Naive B cell (primary cell): ENCODE measurements around the gene PKN1. TPM values are rescaled to one million over a fixed set of nuclear protein-coding genes. Genes with fewer than 3 reads are reported as not detected.
A peak's percentile ranks its signal among the peaks of the same experiment; 100 is the strongest.
"Not testable (repeated sequence)": the region's sequence is repeated elsewhere in the genome, so short reads cannot be mapped to it uniquely, and the experiment has no call there.

Experiments used
- ATAC-seq, 2 donors: fragments of 150-1000 bp; cut with Tn5 transposase; 2 replicates each; pipeline ENCODE4 v1.10.0; 2021; ENCODE audit warnings: low read depth in 2 of 2, mild to moderate bottlenecking in 2 of 2, moderate library complexity in 2 of 2
- DNase-seq: peaks from one replicate; pipeline ENCODE4 v3.0.0; 2022
- H3K27ac Mint-ChIP-seq, 6 donors: one replicate each; pipeline ENCODE4 v1.8.0; 2020 to 2022; ENCODE audit warnings: mild to moderate bottlenecking in 6 of 6, mixed read lengths in 6 of 6, moderate library complexity in 5 of 6, inconsistent platforms in 2 of 6
- H3K27me3 Mint-ChIP-seq, 3 donors: one replicate each; pipeline ENCODE4 v1.8.0; 2021 to 2022; ENCODE audit warnings: mixed read lengths in 3 of 3, mild to moderate bottlenecking in 1 of 3
- H3K36me3 Mint-ChIP-seq, 2 donors: one replicate each; pipeline ENCODE4 v1.8.0; 2020 to 2022; ENCODE audit warnings: mixed read lengths in 2 of 2, inconsistent platforms in 1 of 2, mild to moderate bottlenecking in 1 of 2
- H3K4me1 Mint-ChIP-seq, 3 donors: one replicate each; pipeline ENCODE4 v1.8.0; 2020 to 2022; ENCODE audit warnings: mixed read lengths in 3 of 3, inconsistent platforms in 1 of 3, mild to moderate bottlenecking in 1 of 3, moderate library complexity in 1 of 3
- H3K4me3 Mint-ChIP-seq, 8 donors: one replicate each; pipeline ENCODE4 v1.8.0; 2020 to 2022; ENCODE audit warnings: mild to moderate bottlenecking in 8 of 8, mixed read lengths in 8 of 8, moderate library complexity in 8 of 8, inconsistent platforms in 2 of 8
- H3K9me3 Mint-ChIP-seq, 7 donors: one replicate each; pipeline ENCODE4 v1.8.0; 2020 to 2022; ENCODE audit warnings: mixed read lengths in 7 of 7, mild to moderate bottlenecking in 5 of 7, inconsistent platforms in 2 of 7, moderate library complexity in 1 of 7
- polyA plus RNA-seq, 6 donors: library from polyadenylated mRNA; unstranded; fragments of 300-500 nt; fragmentation: Illumina TruSeq; gene quantifications; one replicate each; pipeline ENCODE4 v1.2.3, GENCODE V29; 2021; ENCODE audit warnings: low read depth in 6 of 6

Gene PKN1
- polyA plus RNA-seq, 6 donors from 2014 or later: 37.1 to 67.9 (median 48.0) TPM

DNA sequence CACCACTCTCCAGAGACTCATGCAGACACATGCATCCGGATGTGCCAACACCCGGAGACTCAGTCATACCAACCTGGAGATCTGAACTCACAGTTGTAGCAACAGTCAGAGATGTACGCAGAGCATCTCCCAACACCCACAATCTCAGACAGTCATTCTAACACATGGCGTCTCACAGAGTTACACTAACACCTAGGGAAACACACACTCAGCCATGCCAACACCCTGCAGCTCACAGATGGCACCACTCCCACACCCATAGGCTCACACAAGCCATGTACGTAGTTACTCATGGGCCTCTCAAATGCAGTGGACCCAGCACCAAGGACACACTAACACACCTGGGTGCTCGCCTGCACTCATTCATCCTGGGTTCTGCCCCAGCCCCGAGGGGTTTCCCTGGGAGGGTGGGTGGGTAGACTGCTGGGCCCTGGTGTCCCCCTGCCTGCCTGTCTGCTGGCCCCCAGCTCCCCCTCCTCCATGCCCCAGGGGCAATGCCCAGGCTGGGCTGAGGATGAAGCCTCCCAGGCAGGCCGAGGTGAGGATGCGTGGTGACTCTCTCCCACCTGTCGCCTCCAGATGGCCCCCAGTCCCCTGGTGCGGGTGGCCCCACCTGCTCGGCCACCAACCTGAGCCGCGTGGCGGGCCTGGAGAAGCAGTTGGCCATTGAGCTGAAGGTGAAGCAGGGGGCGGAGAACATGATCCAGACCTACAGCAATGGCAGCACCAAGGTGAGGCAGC is 10.0 kb downstream of the PKN1 start:
- peak overlapping the region in 1 of 6 donors; percentile 84 for H3K27ac Mint-ChIP-seq
- peaks cover 0 to 1% (median 0%) of the 10 kb centered on the region in 7 donors for H3K9me3 Mint-ChIP-seq
- H3K27me3 Mint-ChIP-seq: no peaks in the 10 kb centered on the region
- H3K4me1 Mint-ChIP-seq: peaks cover 26 to 39% (median 27%) of the 10 kb centered on the region in 3 donors
- peak overlapping the region in 3 of 8 donors; percentile 15 to 49 (median 25) for H3K4me3 Mint-ChIP-seq
- DNase-seq: no peak
- H3K36me3 Mint-ChIP-seq: peaks cover 11 to 21% of the 10 kb centered on the region in 2 donors
- ATAC-seq: no peak

GRCh38 chr19:14443632-14444216 is 10.6 kb downstream of the PKN1 start:
- H3K4me3 Mint-ChIP-seq: no peak overlapping the region
- H3K36me3 Mint-ChIP-seq: peaks cover 15 to 22% of the 10 kb centered on the region in 2 donors
- H3K27me3 Mint-ChIP-seq: no peaks in the 10 kb centered on the region
- no peak for DNase-seq
- no peak overlapping the region for H3K27ac Mint-ChIP-seq
- H3K4me1 Mint-ChIP-seq: peaks cover 25 to 39% (median 26%) of the 10 kb centered on the region in 3 donors
- ATAC-seq: no peak
- H3K9me3 Mint-ChIP-seq: peaks cover 0 to 1% (median 0%) of the 10 kb centered on the region in 7 donors

- H3K27ac Mint-ChIP-seq: no peak overlapping the region
- DNase-seq (no peak), ATAC-seq (no peak)
- H3K9me3 Mint-ChIP-seq: peaks cover 0 to 1% (median 0%) of the 10 kb centered on the region in 7 donors
- H3K27me3 Mint-ChIP-seq: no peaks in the 10 kb centered on the region
- peak overlapping the region in 1 of 8 donors; percentile 40 for H3K4me3 Mint-ChIP-seq
- H3K36me3 Mint-ChIP-seq: peaks cover 26 to 42% of the 10 kb centered on the region in 2 donors
- H3K4me1 Mint-ChIP-seq: peaks cover 11 to 27% (median 23%) of the 10 kb centered on the region in 3 donors
Measured at GRCh38 chr19:14446336-14447036, 13.4 kb downstream of the PKN1 start.

- peak overlapping the region in 1 of 6 donors; percentile 35 for H3K27ac Mint-ChIP-seq
Measured at GRCh38 chr19:14449321-14449720, 16.2 kb downstream of the PKN1 start.

DNA sequence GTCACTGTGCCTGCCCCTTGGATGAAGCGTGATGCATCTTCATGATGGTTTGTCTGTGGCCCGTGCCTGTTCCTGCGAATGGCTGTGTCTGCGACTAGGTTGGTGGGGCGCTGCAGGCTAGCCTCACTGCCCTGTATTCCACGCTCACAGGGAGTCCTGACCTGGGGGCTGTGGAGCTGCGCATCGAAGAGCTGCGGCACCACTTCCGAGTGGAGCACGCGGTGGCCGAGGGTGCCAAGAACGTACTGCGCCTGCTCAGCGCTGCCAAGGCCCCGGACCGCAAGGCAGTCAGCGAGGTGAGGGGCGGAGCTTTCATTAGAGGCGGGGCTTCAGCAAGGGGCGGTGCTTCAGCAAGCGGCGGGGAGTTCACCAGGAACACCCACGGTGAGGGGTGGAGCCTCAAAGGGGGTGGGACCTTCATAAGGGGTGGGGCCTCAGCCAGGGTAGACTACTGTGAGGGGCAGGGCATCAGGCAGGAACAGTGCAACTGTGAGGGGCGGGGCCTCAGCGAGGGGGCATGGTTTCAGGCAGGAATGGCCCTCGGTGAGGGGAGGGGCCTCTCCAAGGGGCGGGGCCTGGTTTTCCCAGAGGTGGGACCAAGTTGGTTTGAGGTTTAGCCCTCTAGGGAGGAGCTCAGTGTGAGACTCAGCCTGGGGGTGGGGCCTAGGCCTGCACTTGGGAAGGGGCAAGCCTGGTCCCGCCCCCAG is 17.2 kb downstream of the PKN1 start:
- H3K4me3 Mint-ChIP-seq: no peak overlapping the region
- no peak overlapping the region for H3K27ac Mint-ChIP-seq
- H3K36me3 Mint-ChIP-seq: peaks cover 21 to 31% of the 10 kb centered on the region in 2 donors
- H3K9me3 Mint-ChIP-seq: peaks cover 0 to 1% (median 0%) of the 10 kb centered on the region in 7 donors
- DNase-seq (no peak), ATAC-seq (peak; percentile 65 to 83)
- no peaks in the 10 kb centered on the region for H3K27me3 Mint-ChIP-seq
- peaks cover 8 to 17% (median 12%) of the 10 kb centered on the region in 3 donors for H3K4me1 Mint-ChIP-seq

More at GRCh38 chr19:14449321-14449720, 16.2 kb downstream of the PKN1 start:
- ATAC-seq (no peak), DNase-seq (no peak)
- Mint-ChIP-seq H3K36me3 (peaks cover 25 to 37% of the 10 kb centered on the region in 2 donors), H3K27me3 (no peaks in the 10 kb centered on the region), H3K4me1 (peaks cover 11 to 21% (median 18%) of the 10 kb centered on the region in 3 donors), H3K9me3 (peaks cover 0 to 1% (median 0%) of the 10 kb centered on the region in 7 donors), H3K4me3 (no peak overlapping the region)

DNA sequence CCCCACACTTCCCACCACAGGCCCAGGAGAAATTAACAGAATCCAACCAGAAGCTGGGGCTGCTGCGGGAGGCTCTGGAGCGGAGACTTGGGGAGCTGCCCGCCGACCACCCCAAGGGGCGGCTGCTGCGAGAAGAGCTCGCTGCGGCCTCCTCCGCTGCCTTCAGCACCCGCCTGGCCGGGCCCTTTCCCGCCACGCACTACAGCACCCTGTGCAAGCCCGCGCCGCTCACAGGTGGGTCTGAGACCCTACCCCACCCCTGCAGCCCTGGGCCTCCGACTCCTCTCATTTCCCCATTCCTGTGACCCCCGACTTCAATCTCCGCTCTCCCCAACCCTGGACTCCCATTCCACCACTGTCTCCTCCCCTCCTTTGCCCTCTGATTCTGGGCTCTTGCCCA is 17.8 kb downstream of the PKN1 start:
- Mint-ChIP-seq H3K4me1 (peaks cover 8 to 17% (median 12%) of the 10 kb centered on the region in 3 donors), H3K36me3 (peaks cover 21 to 35% of the 10 kb centered on the region in 2 donors), H3K27me3 (no peaks in the 10 kb centered on the region), H3K4me3 (no peak overlapping the region), H3K9me3 (peaks cover 0 to 1% (median 0%) of the 10 kb centered on the region in 7 donors), H3K27ac (peak overlapping the region in 1 of 6 donors; percentile 47)
- ATAC-seq: no peak
- no peak for DNase-seq

GRCh38 chr19:14452303-14452702 is 19.2 kb downstream of the PKN1 start:
- Mint-ChIP-seq H3K4me1 (peaks cover 7 to 17% (median 12%) of the 10 kb centered on the region in 3 donors), H3K36me3 (peaks cover 16 to 31% of the 10 kb centered on the region in 2 donors)
- H3K4me3 Mint-ChIP-seq, ATAC-seq, H3K27ac Mint-ChIP-seq, DNase-seq, H3K27me3 Mint-ChIP-seq, H3K9me3 Mint-ChIP-seq: not testable (repeated sequence)

DNA sequence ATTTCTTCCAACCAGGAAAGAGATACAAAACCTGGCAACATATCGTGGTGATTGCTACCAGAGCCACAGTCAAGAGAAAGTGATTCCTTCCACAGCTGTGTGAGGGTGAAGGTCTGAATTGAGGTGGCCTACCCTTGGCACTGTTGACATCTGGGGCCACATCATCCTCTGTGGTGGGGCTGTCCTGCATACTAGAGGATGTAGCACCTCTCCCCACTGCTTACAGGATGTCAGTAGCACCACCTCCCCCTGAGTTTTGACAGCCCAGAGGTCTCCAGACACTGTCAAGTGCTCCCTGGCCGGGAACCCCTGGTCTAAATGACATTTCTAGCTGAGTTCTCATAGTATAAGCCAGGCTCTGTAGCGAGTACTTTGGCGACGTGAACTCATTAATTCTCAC is 26.6 kb downstream of the PKN1 start:
- ATAC-seq (peak; percentile 27 to 35), DNase-seq (no peak)
- Mint-ChIP-seq H3K27me3 (no peaks in the 10 kb centered on the region), H3K9me3 (no peaks in the 10 kb centered on the region), H3K4me3 (no peak overlapping the region), H3K36me3 (peaks cover 0 to 19% of the 10 kb centered on the region in 2 donors), H3K4me1 (peaks cover 0 to 5% (median 0%) of the 10 kb centered on the region in 3 donors), H3K27ac (peak overlapping the region in 2 of 6 donors; percentile 13 to 69)

- Mint-ChIP-seq H3K27ac (peak overlapping the region in 1 of 6 donors; percentile 5), H3K36me3 (peaks cover 0 to 14% of the 10 kb centered on the region in 2 donors), H3K27me3 (no peaks in the 10 kb centered on the region), H3K4me3 (no peak overlapping the region), H3K9me3 (no peaks in the 10 kb centered on the region), H3K4me1 (peaks cover 0 to 5% (median 0%) of the 10 kb centered on the region in 3 donors)
- ATAC-seq: no peak
- no peak for DNase-seq
Measured at GRCh38 chr19:14460935-14461334, 27.8 kb downstream of the PKN1 start.

DNA sequence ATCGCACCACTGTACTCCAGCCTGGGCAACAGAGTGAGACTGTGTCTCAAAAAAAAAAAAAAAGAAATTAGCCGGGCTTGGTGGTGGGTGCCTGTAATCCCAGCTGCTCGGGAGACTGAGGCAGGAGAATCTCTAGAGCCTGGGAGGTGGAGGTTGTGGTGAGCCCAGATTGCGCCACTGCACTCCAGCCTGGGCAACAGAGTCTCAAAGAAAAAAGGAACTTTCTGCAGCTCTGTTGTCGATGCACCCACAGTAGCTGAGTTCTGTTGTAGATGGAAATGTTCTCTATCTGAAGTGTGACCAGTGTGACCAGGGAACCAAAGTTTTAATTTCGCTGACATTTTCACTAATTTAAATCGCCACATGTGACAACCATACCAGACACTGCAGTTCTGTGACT is 29.3 kb downstream of the PKN1 start:
- H3K27ac Mint-ChIP-seq, H3K27me3 Mint-ChIP-seq, DNase-seq, H3K4me3 Mint-ChIP-seq, H3K9me3 Mint-ChIP-seq, ATAC-seq, H3K4me1 Mint-ChIP-seq: not testable (repeated sequence)
- H3K36me3 Mint-ChIP-seq: peaks cover 0 to 11% of the 10 kb centered on the region in 2 donors

- H3K27me3 Mint-ChIP-seq: no peaks in the 10 kb centered on the region
- H3K4me1 Mint-ChIP-seq: peaks cover 0 to 3% (median 0%) of the 10 kb centered on the region in 3 donors
- ATAC-seq (no peak), DNase-seq (no peak)
- peak overlapping the region in 1 of 6 donors; percentile 30 for H3K27ac Mint-ChIP-seq
- no peaks in the 10 kb centered on the region for H3K9me3 Mint-ChIP-seq
- H3K36me3 Mint-ChIP-seq: peaks cover 0 to 14% of the 10 kb centered on the region in 2 donors
- no peak overlapping the region for H3K4me3 Mint-ChIP-seq
Measured at GRCh38 chr19:14463747-14464146, 30.6 kb downstream of the PKN1 start.

DNA sequence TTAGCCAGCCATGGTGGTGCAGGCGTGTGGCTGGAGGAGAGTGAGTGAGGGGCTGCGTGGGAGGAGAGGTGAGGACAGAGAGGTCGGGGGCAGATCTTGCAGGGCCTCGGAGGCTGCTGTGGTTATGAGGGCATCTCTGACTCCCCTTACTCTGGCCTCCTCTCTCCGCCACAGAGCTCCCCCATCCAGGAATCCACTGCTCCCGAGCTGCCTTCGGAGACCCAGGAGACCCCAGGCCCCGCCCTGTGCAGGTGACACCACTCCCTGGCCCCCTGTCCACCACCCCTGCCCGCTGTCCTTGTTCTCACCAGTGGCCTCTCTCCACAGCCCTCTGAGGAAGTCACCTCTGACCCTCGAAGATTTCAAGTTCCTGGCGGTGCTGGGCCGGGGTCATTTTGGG is 34.3 kb downstream of the PKN1 start:
- peaks cover 0 to 14% of the 10 kb centered on the region in 2 donors for H3K36me3 Mint-ChIP-seq

GRCh38 chr19:14467816-14468215 is 34.7 kb downstream of the PKN1 start:
- Mint-ChIP-seq H3K27ac (peak overlapping the region in 1 of 6 donors; percentile 89), H3K27me3 (peaks cover under 1 to 8% (median 3%) of the 10 kb centered on the region in 3 donors), H3K4me3 (no peak overlapping the region), H3K4me1 (peaks cover 3 to 12% (median 9%) of the 10 kb centered on the region in 3 donors), H3K9me3 (no peaks in the 10 kb centered on the region), H3K36me3 (peaks cover 0 to 14% of the 10 kb centered on the region in 2 donors)
- DNase-seq: no peak
- ATAC-seq: no peak

More for the DNA sequence above, 34.3 kb downstream of the PKN1 start:
- no peak for DNase-seq
- peaks cover 0 to 8% (median 6%) of the 10 kb centered on the region in 3 donors for H3K4me1 Mint-ChIP-seq
- H3K9me3 Mint-ChIP-seq: no peaks in the 10 kb centered on the region
- H3K27ac Mint-ChIP-seq: no peak overlapping the region
- ATAC-seq: no peak
- H3K4me3 Mint-ChIP-seq: no peak overlapping the region
- peaks cover 0 to 3% (median 0%) of the 10 kb centered on the region in 3 donors for H3K27me3 Mint-ChIP-seq
